HG03457 (cell line): ENCODE measurements around the gene RAB9A.
"Not testable (repeated sequence)": the region's sequence is repeated elsewhere in the genome, so short reads cannot be mapped to it uniquely, and the experiment has no call there.

ENCODE experiments used
- ATAC-seq: cut with Tn5 transposase; IDR thresholded peaks from one replicate; pipeline ENCODE4 v1.9.1; 2021; ENCODE audit warnings: moderate number of reproducible peaks; ENCODE audit not compliant: unreplicated experiment

Gene RAB9A

GRCh38 chrX:13688958-13689740 is at the start of gene RAB9A:
Gene RAB9A (plus strand): TSS chrX:13689128. CDS start chrX:13708747, 19,619 bp downstream.
- ATAC-seq, result peak; percentile 47

DNA sequence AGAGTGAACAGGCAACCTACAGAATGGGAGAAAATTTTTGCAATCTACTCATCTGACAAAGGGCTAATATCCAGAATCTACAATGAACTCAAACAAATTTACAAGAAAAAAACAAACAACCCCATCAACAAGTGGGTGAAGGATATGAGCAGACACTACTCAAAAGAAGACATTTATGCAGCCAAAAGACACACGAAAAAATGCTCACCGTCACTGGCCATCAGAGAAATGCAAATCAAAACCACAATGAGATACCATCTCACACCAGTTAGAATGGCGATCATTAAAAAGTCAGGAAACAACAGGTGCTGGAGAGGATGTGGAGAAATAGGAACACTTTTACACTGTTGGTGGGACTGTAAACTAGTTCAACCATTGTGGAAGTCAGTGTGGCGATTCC is 47.2 kb upstream of the RAB9A start:
- not testable (repeated sequence) for ATAC-seq

- ATAC-seq, result no peak
These were observed 43.3 kb upstream of the RAB9A start for GRCh38 chrX:13645464-13646153.

GRCh38 chrX:13646154-13646549 is 42.8 kb upstream of the RAB9A start:
- no peak for ATAC-seq

GRCh38 chrX:13647709-13648212 is 41.2 kb upstream of the RAB9A start:
- no peak for ATAC-seq

DNA sequence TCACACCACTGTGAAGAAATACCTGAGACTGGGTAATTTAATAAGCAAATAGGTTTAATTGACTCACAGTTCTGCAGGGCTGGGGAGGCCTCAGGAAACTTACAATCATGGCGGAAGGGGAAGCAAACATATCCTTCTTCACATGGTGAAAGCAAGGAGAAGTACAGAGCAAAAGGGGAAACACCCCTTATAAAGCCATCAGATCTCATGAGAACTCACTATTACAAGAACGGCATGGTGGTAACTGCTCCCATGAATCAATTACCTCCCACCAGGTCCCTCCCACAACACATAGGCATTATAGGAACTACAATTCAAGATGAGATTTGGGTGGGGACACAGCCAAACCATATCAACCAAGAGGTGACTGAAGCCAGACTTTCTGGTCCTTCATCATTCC is 40.6 kb upstream of the RAB9A start:
- not testable (repeated sequence) for ATAC-seq

DNA sequence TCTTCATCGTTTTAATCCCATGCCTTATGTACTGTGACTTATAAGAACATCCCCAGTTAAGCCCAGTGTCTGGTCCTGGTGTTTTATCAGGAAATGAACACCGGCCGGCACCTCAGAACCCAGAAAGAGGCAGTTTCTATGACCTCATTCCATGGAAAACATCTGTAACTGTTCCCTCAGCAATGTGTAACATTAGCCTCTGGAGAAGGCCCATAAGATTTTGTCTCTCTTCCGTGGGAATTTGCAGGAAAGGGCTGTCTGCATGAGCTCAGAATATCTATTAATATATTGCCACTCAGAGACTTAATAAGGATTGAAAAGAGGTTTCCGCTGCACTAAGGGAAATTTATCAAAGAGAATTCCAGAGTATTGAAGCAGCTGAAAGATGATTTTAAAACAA is 39.1 kb upstream of the RAB9A start:
- ATAC-seq, result no peak

DNA sequence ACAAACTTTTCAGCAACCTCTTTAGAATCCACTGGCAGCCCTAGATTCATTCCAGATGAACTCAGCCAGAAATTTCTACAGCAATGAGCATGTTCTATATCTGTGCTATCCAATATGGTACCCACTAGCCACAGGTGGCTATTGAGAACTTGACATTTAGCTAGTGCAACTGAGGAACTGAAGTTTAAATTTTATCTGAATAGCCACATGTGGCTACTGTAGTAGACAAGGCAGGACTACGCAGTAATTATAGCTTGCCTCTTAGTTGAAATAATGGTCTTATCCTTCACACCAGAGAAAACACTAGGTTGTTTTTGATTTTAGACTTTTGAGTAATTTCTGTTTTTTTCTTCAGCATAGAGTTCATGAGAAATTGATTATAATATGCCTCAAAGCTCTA is 38.6 kb upstream of the RAB9A start:
- no peak for ATAC-seq

DNA sequence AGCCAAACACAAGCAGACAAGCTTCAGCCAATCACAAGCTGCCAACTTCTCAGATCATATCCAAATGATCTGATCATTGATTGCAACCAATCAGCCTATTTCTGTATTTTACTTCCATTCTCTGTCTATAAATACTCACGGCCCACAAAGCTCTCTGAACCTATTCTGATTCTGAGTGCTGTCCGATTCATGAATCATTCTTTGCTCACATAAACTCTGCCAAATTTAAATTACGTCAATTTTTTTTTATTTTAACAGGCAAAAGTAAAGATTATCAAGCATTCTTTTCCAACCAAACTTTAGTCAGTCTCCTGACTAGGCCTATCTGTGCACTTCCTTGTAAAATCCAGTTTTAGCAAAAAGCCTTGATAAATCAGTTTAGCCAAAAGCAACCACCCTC is 37.8 kb upstream of the RAB9A start:
- ATAC-seq, result no peak

DNA sequence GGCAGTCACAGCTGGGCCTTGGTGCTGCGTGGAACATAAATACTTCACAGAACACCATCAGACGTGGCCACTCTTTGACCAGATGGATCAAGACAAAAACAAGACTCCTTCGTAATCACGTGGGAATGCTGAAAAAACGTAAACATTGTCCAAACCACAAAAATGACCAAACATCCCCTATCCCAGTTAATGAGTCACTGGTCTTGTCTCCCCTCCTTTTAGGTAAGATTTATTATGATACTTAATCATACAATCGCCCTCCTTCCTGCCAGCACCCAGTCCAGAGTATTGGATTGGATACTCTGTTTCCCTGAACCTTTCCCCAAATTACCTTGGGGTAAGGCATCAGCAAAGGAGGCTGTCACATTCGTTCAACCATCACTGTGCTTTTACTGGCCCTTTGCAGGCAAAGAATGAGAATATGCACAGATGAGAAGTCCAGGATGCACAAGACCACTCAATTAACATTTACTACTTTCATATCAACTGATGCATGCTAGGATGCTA is 36.6 kb upstream of the RAB9A start:
- no peak for ATAC-seq

GRCh38 chrX:13652850-13653693 is 35.9 kb upstream of the RAB9A start, which contains the start of gene TCEANC:
Gene TCEANC (plus strand): TSS chrX:13653141. CDS start chrX:13662509, 9,368 bp downstream.
- peak; percentile 82 for ATAC-seq

- no peak for ATAC-seq
These were observed 34.8 kb upstream of the RAB9A start for GRCh38 chrX:13654116-13654515.

- ATAC-seq, result no peak
These were observed 33.3 kb upstream of the RAB9A start for GRCh38 chrX:13655674-13656073.

DNA sequence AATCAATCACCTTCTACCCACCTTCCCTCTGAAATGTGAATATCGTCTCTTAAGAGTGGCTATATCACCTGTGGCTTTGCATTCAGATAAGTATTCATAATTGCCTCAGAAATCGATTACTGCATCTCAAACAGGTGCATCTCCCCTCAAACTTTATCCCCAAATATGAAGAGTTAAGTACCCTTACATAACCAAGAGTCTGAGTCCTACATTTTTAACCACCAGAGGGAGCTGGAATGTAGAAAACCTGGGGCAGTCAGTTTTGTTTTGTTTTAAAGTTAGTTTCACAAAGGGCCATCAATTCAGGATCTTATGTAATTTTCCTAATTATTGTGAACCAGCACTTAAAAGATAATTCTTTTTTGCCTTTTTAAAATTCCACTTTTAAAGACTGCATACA is 30.3 kb upstream of the RAB9A start:
- no peak for ATAC-seq

GRCh38 chrX:13659063-13659462 is 29.9 kb upstream of the RAB9A start:
- no peak for ATAC-seq

GRCh38 chrX:13661735-13662288 is 27.1 kb upstream of the RAB9A start:
- no peak for ATAC-seq

DNA sequence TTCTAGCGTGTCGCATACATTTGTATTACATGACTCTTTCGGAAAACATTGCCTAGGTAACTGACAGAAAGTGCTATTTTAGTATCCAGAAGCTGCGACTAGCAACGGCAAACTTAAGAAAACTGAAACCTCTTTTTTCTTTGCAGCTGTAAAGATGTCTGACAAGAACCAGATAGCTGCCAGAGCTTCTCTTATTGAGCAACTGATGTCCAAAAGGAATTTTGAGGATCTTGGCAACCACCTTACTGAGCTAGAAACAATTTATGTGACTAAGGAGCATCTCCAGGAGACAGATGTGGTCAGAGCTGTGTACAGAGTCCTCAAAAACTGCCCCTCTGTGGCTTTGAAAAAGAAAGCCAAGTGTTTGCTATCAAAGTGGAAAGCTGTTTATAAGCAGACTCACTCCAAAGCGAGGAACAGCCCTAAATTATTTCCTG is 26.6 kb upstream of the RAB9A start:
- ATAC-seq, result no peak

- no peak for ATAC-seq
These were observed 24.9 kb upstream of the RAB9A start for GRCh38 chrX:13664020-13664419.

- no peak for ATAC-seq
These were observed 22.1 kb upstream of the RAB9A start for GRCh38 chrX:13666836-13667235.

GRCh38 chrX:13667919-13668318 is 21.0 kb upstream of the RAB9A start:
- ATAC-seq, result no peak
